Endometrial microvascular endothelial cells (primary cell): ENCODE results near the gene TMC3. TPM values are rescaled to one million over a fixed set of nuclear protein-coding genes. Genes with fewer than 3 reads are reported as not detected.
"Not testable (repeated sequence)": the region's sequence is repeated elsewhere in the genome, so short reads cannot be mapped to it uniquely, and the experiment has no call there.

ENCODE experiments used
- in situ Hi-C: cut with HindIII; loops from 2 replicates; pipeline ENCODE4 v1.10.0; 2017; ENCODE audit warnings: low sequenced_read_pairs, low pct_unique_long_range_greater_than_20kb; ENCODE audit errors: inconsistent ontology term
- total RNA-seq: library from RNA; depleted of rRNA; stranded (reverse); fragments of >200 nt; gene quantifications from one replicate; pipeline ENCODE4 v1.2.3, GENCODE V29; 2015; ENCODE audit errors: inconsistent ontology term

The TMC3 gene
- total RNA-seq, 1 donor from 2014 or later: not detected

GRCh38 chr15:81331141-81331540, 42.9 kb downstream of the TMC3 start:
- in situ Hi-C loops: not testable (repeated sequence)

DNA sequence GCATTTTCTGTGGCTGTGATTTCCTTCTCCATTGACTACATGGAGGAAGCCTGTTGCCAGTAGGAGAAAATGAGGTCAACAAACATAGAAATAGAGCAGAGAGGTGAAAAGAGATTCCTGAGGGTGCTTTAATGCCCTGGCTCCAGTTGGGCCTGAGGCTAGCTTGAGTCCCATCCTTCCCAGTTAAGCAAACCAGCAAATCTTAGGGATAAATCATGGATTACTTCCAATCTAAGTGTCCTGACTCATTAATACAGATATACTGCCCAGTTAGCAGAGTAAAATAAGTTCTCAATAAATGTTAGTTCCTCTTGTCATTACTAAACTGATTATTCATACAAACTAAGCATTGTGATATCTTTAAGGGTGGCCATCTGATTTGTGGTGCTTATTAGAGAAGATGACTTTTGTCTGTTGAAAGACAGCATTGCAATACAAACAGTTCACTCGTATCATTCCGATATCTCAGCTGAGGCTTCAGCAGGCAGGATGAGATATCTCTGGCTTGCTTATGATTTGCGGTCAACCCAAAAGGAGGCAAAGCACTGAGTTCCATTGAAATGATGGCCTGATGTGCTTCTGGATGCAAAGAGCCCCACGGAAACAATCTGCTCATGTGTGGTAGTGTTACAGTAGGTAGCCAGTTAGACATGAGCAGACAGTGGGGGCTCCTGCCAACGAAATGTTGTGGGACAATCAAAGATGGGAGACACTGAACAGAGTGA, 43.5 kb downstream of the TMC3 start:
- in situ Hi-C loops: no loop called here

DNA sequence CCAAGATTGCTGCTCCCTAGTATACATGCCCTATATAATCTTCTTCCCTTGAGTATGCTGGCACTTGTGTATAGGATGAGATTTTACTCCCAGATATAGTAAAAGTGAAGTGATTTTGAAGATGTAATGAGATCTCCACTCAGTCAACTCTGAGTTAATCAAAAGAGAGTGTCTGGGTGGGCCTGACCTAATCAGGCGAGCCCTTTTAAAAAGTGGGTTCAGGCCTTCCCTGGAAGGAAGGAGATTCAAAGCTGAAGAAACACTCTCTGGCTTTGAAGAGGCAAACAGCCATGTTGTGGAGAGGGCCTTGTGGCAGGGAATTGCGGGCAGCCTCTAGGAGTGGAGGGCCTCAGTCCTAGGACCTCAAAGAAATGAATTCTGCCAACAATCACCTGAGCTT, 44.6 kb downstream of the TMC3 start:
- in situ Hi-C loops: no loop called here

- in situ Hi-C loops: no loop called here
Observed at GRCh38 chr15:81327516-81327915, 46.5 kb downstream of the TMC3 start.

DNA sequence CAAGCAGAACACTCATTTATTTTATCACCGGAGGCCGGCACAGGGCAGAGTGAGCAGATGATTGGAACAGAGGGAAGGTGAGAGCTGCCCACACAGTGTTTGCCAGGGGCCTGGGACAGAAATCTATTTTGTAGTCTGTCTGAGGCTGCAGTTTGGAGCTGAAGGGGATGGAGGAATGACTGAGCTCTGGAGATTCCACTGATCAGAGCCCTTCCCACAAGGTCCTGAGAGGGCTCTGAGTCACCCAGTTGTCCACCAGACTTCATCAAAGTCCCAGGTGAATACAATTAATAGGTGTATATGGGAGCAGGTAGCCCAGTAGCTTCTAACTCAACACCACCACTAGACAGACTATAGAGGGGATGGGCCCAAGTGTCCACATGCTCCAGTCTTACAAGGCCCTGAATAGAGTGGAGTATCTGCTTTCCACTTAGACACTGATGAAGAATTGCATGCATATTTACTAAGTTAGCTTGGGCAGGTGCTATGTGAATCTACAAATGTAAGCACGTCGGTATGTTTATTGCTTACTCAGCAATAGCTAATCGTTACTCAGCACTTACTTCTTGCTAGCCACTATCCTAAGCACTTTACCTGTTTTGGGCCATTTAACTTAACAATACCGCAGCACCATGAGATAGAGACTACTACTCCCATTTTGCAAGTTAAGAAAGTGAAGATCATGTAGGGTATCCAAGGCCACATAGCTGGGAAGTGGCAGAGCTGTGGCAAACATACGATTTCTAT, 47.4 kb downstream of the TMC3 start:
- in situ Hi-C loops: no loop called here

GRCh38 chr15:81323944-81324881, 49.8 kb downstream of the TMC3 start, which contains the start of gene STARD5:
Gene STARD5, minus strand, starts transcription at chr15:81324141. Its CDS starts 42 bp downstream, at chr15:81324099.
- in situ Hi-C loops: no loop called here

DNA sequence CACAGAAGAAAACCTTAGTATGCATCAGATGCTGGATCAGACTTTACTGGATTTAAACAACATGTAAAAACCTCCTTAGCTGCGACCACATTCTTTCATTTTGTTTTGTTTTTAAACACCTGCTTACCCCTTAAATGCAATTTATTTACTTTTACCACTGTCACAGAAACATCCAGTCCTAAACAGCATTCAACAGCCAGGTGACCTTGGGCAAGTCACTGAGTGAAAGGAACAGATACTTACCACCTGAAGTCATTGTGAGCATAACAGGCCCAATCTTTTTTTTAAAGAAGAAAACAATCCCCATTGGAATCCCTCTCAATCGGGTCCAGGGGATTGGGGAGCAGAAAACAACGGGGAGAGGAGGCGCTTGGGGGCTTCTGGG, 50.5 kb downstream of the TMC3 start:
- in situ Hi-C loops: no loop called here

DNA sequence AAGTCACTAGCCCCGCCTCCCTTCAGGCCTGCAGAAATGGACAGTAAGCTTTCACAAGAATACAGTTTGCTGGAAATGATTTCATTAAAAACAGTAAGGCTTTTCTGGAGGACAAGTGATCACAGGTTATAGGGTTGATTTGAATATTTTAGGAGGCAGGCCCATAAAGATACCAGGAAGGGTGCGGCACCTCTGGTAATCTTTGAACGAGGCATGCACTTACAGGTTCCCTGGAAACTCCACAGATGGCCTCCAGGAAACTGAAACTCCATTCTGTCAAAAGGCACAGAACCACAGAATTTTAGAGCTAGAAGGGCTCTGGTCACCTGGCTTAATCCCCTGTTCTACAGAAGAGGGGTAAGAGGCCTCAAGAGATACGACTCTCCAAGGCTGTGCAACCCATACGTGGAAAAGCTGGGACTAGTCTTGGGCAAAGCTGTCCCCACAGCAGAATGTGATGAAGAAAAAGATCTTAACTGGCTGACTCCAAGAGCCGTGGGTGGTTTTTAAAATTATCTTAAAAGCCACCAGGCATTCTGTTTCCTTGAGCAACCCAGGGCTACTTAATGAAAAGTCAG, 51.2 kb downstream of the TMC3 start:
- in situ Hi-C loops: no loop called here

GRCh38 chr15:81321667-81322066, 52.3 kb downstream of the TMC3 start:
- in situ Hi-C loops: no loop called here

GRCh38 chr15:81317642-81318017, 56.4 kb downstream of the TMC3 start:
- in situ Hi-C loops: no loop called here

DNA sequence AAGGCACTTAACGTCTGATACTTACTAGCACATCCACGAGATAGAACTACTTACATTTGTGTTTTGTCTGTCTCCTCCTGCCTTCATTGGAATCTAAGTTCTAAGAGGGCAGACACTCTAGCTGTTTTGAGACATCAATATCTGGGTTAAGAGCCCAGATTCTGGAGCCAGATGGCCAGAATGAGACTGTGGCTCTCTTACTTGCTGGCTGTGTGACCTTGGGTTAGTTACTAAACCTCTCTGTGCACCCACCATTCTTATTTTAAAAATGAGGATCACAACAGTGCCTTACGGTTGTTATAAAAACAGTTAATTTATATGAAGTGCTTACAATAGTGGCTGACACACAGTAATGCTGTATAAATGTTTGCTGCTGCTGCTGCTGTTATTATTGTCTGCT, 57.7 kb downstream of the TMC3 start:
- in situ Hi-C loops: no loop called here

GRCh38 chr15:81315452-81316175, 58.4 kb downstream of the TMC3 start:
- in situ Hi-C loops: no loop called here

GRCh38 chr15:81314378-81314777, 59.6 kb downstream of the TMC3 start:
- in situ Hi-C loops: no loop called here

GRCh38 chr15:81313686-81314085, 60.3 kb downstream of the TMC3 start:
- in situ Hi-C loops: no loop called here

DNA sequence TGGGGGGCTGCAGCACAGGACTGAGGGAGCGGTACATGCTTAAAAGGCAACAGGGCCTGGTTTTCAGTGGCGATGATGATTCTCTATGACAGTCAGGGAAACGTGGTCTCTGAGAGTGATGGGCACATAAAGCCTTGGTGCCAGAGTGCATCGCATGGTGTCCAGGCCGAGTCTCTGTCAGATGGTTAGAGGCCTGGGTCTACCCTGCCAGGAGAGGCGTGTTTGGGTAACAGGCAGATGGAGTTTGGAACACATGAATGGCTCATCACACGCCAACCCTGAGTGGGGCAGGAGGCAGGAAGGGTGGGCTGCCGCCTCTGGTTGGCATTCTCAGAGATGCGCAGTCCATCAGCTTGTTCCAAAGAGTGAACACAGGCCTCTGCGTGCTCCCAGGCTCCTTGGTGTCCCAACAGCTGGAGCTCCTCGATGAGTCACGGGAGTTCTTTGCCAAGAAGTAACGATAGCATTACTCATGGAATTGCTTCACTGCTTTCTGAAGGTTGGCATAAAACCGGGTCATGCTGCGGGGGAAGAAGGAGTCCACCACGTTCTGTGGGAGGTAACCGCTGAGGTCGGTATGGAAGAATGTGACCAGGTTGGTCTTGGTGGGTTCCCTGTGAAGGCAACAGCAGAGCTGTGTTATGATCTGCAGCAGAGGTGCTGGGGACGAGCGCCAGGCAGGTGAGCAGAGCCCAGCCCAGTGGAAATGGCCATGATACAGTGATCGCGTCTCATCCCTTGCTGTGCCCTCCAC, 61.0 kb downstream of the TMC3 start:
- in situ Hi-C loops: no loop called here

GRCh38 chr15:81311752-81312464, 62.1 kb downstream of the TMC3 start:
- in situ Hi-C loops: no loop called here

GRCh38 chr15:81310480-81310879, 63.5 kb downstream of the TMC3 start:
- in situ Hi-C loops: no loop called here
